Subcutaneous adipose tissue (tissue), 4 donors: ENCODE data around the gene SIK3. TPM values are rescaled to one million over a fixed set of nuclear protein-coding genes. Genes with fewer than 3 reads are reported as not detected.

ENCODE experiments used
- CTCF ChIP-seq: fragments of 450-650 bp; IDR thresholded peaks from one replicate; pipeline ENCODE4 v1.5.1; 2016; ENCODE audit warnings: low read depth, mild to moderate bottlenecking, control low read depth, antibody characterized with exemption, moderate library complexity
- total RNA-seq, 4 donors: library from RNA; depleted of rRNA; stranded (reverse); fragments of >200 nt; gene quantifications; one replicate each; pipeline ENCODE4 v1.1.0, GENCODE V29; 2016

Gene SIK3
- total RNA-seq, 4 donors from 2014 or later, result 27.7 to 44.8 (median 40.3) TPM

- no peak for TF ChIP-seq CTCF
Observed at GRCh38 chr11:116840224-116840745, 257.9 kb downstream of the SIK3 start.

- TF ChIP-seq CTCF, result no peak
Observed at GRCh38 chr11:116838321-116839084, 259.7 kb downstream of the SIK3 start.

DNA sequence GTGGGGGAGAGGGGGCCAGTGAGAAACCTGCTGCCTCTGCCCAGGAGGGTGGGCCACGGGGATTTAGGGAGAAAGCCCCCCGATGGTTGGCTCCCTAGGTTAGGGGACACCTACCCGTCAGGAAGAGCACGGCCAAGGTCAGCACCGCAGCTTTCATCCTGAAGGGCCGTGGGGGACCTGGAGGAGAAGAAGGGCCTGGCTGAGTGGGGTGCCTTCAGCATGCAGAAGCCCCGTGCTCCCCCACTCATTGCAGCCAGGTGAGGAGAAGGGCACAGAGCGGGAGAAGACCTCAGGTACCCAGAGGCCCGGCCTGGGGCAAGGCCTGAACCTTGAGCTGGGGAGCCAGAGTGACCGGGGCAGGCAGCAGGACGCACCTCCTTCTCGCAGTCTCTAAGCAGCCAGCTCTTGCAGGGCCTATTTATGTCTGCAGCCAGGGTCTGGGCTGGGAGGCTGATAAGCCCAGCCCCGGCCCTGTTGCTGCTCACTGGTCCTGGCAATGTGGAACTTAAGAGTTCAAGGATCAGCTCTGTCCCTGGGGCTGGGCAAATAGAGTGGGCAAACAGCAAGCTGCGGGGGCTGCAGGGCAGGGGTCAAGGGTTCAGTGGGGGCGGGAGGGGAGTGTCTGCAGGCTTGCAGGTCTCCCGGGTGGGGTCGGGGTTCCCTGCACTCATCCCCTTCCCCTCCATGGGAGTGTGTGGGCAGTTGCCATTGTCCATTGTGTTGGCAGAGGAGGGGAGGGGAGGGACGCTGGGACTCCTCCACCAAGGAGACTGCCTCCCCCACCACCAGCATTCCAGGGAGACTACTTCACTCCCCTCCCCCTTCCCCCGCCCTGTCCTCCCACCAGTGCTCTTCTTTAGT, 260.8 kb downstream of the SIK3 start, which contains the start of gene APOA1:
Gene APOA1 (minus strand): TSS at position 392 of the 861 bp plus-strand sequence. CDS start 235 bp downstream, at position 157.
- TF ChIP-seq CTCF, result no peak

DNA sequence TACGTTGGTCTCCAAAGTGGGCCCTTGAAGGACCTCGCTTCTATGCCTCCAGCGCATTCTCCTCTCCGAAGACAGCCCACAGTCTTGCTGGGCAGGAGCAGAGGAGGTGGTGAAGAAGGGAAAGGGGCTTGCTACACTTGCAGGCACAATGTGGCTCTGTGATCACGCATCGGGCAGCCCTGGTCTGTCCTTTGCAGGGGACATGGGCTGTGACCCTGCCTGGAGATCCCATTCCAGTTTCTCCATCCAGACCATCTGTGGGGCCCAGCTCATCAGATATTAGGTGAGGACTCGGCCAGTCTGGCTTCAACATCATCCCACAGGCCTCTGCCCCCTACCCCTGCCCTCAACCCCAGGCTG, 261.6 kb downstream of the SIK3 start:
- no peak for TF ChIP-seq CTCF

GRCh38 chr11:116835791-116836631, 262.2 kb downstream of the SIK3 start:
- TF ChIP-seq CTCF, result no peak

- TF ChIP-seq CTCF, result no peak
Observed at GRCh38 chr11:116835042-116835772, 263.0 kb downstream of the SIK3 start.
